GM12864 (cell line): Measurements from ENCODE around the gene NKD1.

Experiments
- DNase-seq: peaks from one replicate; pipeline ENCODE4 v3.0.0-alpha.2; 2011; ENCODE audit warnings: low read depth
- H3K4me3 ChIP-seq: 2 replicates; pipeline ENCODE4 v1.5.1; 2011; ENCODE audit warnings: mild to moderate bottlenecking, low read depth, low read length, control low read depth
- TF ChIP-seq, protein P1 (sequence below): IDR thresholded peaks from 2 replicates; pipeline ENCODE4 v1.5.1; 2011; ENCODE audit warnings: low read depth, mild to moderate bottlenecking, moderate library complexity, low read length, control low read depth, inconsistent platforms; ENCODE audit errors: missing control alignments

The NKD1 gene

DNA sequence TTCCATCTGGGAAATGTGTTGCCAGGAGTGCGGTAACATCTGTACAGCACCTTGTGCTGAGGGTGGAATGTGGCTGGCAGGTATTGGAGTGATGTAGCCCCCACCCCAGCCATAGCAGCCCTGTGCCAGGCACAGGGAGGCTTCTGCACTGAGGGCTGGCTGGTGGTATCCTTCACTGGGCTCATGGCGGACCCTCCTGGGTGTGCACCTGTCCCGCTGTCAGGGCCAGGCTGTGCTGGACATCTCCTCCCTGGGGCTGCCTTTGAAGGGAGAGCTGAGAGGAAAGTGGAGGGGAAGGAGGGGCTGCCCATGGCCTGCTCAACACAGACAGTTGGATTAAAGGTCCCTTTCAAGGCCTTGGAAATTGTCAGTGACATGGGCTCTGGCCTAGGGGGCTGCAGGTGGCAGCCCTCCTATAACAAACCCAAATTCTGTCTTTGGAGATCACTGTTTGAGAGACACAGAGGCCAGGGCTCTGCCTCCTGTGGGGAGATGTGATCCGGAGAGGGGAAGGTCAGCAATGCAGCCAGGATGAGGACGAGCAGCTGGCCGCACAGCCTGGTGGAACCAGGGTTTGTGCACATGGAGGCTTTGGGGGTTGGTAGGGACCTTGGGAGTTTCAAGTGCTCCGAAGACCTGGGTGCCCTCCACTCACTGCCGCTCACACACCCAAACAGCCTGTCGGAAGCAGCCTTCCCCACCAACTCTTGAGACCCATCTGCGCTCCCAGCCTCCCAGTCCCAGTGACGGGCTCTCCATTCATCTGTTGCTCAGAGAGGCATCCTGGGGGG, 22.8 kb downstream of the NKD1 start:
- DNase-seq = no peak
- H3K4me3 ChIP-seq = no peak overlapping the region
- TF ChIP-seq, protein P1, sequence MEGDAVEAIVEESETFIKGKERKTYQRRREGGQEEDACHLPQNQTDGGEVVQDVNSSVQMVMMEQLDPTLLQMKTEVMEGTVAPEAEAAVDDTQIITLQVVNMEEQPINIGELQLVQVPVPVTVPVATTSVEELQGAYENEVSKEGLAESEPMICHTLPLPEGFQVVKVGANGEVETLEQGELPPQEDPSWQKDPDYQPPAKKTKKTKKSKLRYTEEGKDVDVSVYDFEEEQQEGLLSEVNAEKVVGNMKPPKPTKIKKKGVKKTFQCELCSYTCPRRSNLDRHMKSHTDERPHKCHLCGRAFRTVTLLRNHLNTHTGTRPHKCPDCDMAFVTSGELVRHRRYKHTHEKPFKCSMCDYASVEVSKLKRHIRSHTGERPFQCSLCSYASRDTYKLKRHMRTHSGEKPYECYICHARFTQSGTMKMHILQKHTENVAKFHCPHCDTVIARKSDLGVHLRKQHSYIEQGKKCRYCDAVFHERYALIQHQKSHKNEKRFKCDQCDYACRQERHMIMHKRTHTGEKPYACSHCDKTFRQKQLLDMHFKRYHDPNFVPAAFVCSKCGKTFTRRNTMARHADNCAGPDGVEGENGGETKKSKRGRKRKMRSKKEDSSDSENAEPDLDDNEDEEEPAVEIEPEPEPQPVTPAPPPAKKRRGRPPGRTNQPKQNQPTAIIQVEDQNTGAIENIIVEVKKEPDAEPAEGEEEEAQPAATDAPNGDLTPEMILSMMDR = no peak

DNA sequence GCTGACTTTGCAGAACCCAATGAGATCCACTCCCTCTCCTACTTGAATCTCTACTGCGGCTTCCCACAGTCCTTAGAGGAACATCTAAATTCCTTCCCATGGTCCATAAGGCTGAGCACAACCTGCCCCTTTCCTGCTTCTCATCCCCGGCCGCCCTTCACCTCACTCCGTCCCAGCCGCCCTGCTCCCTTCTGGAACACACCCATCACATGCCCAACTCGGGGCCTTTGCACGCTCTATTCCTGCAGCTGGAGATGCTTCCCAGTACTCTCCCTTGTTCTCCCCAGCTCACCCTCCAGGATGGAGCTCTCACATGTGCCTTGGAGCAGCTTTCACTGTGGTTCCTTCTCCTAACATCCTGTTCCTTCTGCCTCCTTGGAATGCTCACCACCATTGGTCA, 23.6 kb downstream of the NKD1 start:
- TF ChIP-seq, protein P1 = no peak
- no peak overlapping the region for H3K4me3 ChIP-seq
- DNase-seq = no peak

DNA sequence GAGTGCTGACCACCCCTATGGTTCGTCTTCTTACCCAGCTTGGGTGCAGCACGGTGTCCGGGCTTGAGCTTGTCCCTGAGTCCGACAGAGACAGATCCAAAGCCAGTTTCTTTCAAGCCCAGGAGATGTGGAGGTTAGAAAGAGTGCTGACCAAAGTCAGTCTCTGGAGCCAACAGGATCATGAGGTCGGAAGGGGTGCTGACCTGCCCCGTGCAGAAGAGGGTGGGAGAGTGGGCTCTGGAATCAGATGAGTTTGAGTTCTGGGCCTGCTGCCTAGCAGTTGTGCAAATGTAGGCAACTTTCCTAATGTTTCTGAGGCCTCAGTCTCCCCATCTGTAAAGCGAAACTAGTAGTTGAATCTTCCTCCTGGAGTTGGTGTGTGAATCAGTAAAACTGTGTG, 24.5 kb downstream of the NKD1 start:
- no peak for DNase-seq
- H3K4me3 ChIP-seq = no peak overlapping the region
- TF ChIP-seq, protein P1 = no peak

DNA sequence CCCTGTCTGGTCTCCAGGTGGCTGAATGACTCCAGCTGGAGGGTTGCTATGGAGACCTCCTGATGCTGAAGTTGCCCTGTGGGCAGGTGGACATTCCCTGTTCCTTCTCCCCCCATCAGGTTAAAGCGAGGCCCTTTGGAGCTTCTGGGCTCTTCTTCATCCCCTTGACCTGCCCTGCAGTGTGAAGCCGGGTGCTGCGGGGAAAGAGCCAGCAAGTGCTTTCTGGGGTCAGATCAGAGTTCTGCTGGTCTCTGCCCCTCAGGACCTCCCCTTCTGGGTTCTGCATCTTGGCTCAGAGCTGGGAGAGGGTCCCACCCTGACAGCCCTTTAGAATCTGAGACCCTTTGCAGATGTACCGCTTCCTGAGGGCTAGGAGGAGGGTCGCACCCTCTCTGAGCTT, 25.1 kb downstream of the NKD1 start:
- H3K4me3 ChIP-seq = no peak overlapping the region
- TF ChIP-seq, protein P1 = no peak
- DNase-seq = no peak

DNA sequence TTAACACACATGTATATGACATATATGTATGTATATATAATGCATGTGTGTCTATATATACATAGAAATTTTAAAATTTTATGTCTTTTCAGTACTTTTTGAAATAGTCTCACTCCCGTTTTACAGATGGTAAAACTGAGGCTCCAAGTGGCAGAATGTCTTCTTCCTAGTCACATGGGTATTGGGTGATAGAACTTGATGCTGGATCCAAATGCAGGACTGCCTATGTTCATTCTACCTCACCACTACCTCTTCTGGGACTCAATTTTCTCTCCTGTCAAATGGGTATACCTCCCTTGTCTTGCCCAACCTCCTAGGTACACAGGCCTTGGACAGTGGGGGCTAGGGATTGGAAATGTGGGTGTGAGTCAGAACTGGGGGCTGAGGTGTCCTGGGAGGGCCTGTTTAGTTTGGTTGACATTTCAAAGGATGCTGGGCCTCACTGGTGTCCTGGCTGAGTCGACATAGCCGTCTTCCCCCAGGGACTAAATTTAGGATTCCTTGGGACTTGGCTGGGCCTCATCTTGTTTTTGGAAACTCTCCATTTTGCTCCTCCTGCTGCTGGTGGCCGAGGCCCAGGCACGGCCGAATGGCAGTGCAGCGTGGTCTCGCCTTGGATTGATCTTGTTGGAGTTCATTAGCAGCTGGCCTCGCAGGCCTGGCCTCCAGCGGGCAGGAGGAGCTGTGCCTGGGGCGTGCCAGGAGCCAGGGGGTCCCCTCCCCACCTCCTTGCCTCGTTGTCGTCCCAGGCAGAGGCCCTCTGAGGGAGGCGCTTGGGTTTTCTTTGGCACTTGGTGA, 25.9 kb downstream of the NKD1 start:
- no peak for DNase-seq
- no peak overlapping the region for H3K4me3 ChIP-seq
- TF ChIP-seq, protein P1 = no peak

DNA sequence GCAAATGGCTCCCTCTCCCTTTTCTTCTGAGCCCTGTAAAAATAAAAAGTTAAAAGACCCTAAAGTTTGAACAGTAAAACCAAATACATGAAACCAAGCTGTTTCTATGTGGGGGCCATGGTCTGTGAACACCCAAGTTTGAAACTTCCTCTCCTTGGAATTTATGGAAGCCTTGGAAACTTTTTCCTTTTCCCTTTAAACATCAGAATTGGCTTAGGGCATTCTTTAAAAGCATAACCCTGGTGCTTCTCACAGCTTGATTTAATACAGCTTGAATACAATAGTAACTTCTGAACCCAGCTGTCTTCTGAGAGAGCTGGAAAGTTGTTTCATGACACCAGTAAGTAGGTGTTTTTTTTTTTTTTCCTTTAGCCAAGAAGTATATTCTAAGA, 26.5 kb downstream of the NKD1 start:
- H3K4me3 ChIP-seq = no peak overlapping the region
- no peak for DNase-seq
- TF ChIP-seq, protein P1 = no peak
